HEK293 (cell line): ENCODE measurements around the gene NIPBL.

Experiments used
- PRDM1 ChIP-seq: fragments of 450-650 bp; formaldehyde crosslinking; IDR thresholded peaks from 2 replicates; pipeline ENCODE4; 2016; ENCODE audit warnings: missing biosample characterization, missing genetic modification characterization
- TRIM28 ChIP-seq: IDR thresholded peaks from 2 replicates; pipeline ENCODE4 v1.6.1; 2011; ENCODE audit warnings: low read length, control low read depth, borderline replicate concordance
- YY2 ChIP-seq: fragments of 450-650 bp; formaldehyde crosslinking; IDR thresholded peaks from 2 replicates; pipeline ENCODE4 v1.5.1; 2016; ENCODE audit warnings: missing biosample characterization, missing genetic modification characterization
- ZBTB17 ChIP-seq: fragments of 450-650 bp; formaldehyde crosslinking; IDR thresholded peaks from 2 replicates; pipeline ENCODE4 v1.5.1; 2016; ENCODE audit warnings: missing biosample characterization, missing genetic modification characterization
- ZBTB48 ChIP-seq: fragments of 450-650 bp; formaldehyde crosslinking; IDR thresholded peaks from 2 replicates; pipeline ENCODE4 v1.5.1; 2016; ENCODE audit warnings: missing biosample characterization, missing genetic modification characterization
- ZFP3 ChIP-seq: fragments of 450-650 bp; formaldehyde crosslinking; IDR thresholded peaks from 2 replicates; pipeline ENCODE4 v1.5.1; 2016; ENCODE audit warnings: low read depth, missing biosample characterization, missing genetic modification characterization
- ZNF10 ChIP-seq: fragments of 450-650 bp; formaldehyde crosslinking; IDR thresholded peaks from 2 replicates; pipeline ENCODE4 v1.5.1; 2017; ENCODE audit warnings: missing biosample characterization, missing genetic modification characterization
- ZNF18 ChIP-seq: fragments of 450-650 bp; formaldehyde crosslinking; IDR thresholded peaks from 2 replicates; pipeline ENCODE4 v1.5.1; 2016; ENCODE audit warnings: missing biosample characterization, missing genetic modification characterization
- ZNF2 ChIP-seq: fragments of 450-650 bp; formaldehyde crosslinking; IDR thresholded peaks from 2 replicates; pipeline ENCODE4 v1.5.1; 2016; ENCODE audit warnings: missing biosample characterization, missing genetic modification characterization
- ZNF311 ChIP-seq: fragments of 450-650 bp; formaldehyde crosslinking; IDR thresholded peaks from 2 replicates; pipeline ENCODE4 v1.5.1; 2017; ENCODE audit warnings: missing biosample characterization, missing genetic modification characterization, borderline replicate concordance
- ZNF391 ChIP-seq: fragments of 450-650 bp; formaldehyde crosslinking; IDR thresholded peaks from 2 replicates; pipeline ENCODE4 v1.5.1; 2016; ENCODE audit warnings: low read depth, missing biosample characterization, missing genetic modification characterization, borderline replicate concordance
- ZNF394 ChIP-seq: fragments of 450-650 bp; formaldehyde crosslinking; IDR thresholded peaks from 2 replicates; pipeline ENCODE4 v1.5.1; 2016; ENCODE audit warnings: missing biosample characterization, missing genetic modification characterization, mild to moderate bottlenecking, moderate library complexity, borderline replicate concordance
- ZNF398 ChIP-seq: fragments of 450-650 bp; formaldehyde crosslinking; IDR thresholded peaks from 2 replicates; pipeline ENCODE4 v1.5.1; 2017; ENCODE audit warnings: missing biosample characterization, missing genetic modification characterization
- ZNF416 ChIP-seq: fragments of 450-650 bp; formaldehyde crosslinking; IDR thresholded peaks from 2 replicates; pipeline ENCODE4 v1.5.1; 2016; ENCODE audit warnings: missing biosample characterization, missing genetic modification characterization
- ZNF48 ChIP-seq: fragments of 450-650 bp; formaldehyde crosslinking; IDR thresholded peaks from 2 replicates; pipeline ENCODE4 v1.5.1; 2016; ENCODE audit warnings: missing biosample characterization, missing genetic modification characterization
- ZNF488 ChIP-seq: fragments of 450-650 bp; formaldehyde crosslinking; IDR thresholded peaks from 2 replicates; pipeline ENCODE4 v1.5.1; 2016; ENCODE audit warnings: missing biosample characterization, missing genetic modification characterization
- ZNF560 ChIP-seq: fragments of 450-650 bp; formaldehyde crosslinking; IDR thresholded peaks from 2 replicates; pipeline ENCODE4 v1.5.1; 2017; ENCODE audit warnings: missing biosample characterization, missing genetic modification characterization, borderline replicate concordance
- ZNF596 ChIP-seq: fragments of 450-650 bp; IDR thresholded peaks from 2 replicates; pipeline ENCODE4 v1.5.0; 2018; ENCODE audit warnings: missing biosample characterization, mild to moderate bottlenecking, missing genetic modification characterization, moderate library complexity
- ZNF645 ChIP-seq: fragments of 450-650 bp; formaldehyde crosslinking; IDR thresholded peaks from 2 replicates; pipeline ENCODE4; 2016; ENCODE audit warnings: missing biosample characterization, missing genetic modification characterization
- ZNF670 ChIP-seq: fragments of 450-650 bp; formaldehyde crosslinking; IDR thresholded peaks from 2 replicates; pipeline ENCODE4 v1.5.1; 2016; ENCODE audit warnings: missing biosample characterization, missing genetic modification characterization, low read depth
- ZNF747 ChIP-seq: fragments of 450-650 bp; formaldehyde crosslinking; IDR thresholded peaks from 2 replicates; pipeline ENCODE4 v1.5.1; 2016; ENCODE audit warnings: missing biosample characterization, missing genetic modification characterization
- ZNF776 ChIP-seq: fragments of 450-650 bp; formaldehyde crosslinking; IDR thresholded peaks from 2 replicates; pipeline ENCODE4 v1.5.0; 2017; ENCODE audit warnings: missing biosample characterization, missing genetic modification characterization, borderline replicate concordance
- ZNF837 ChIP-seq: fragments of 450-650 bp; formaldehyde crosslinking; IDR thresholded peaks from 2 replicates; pipeline ENCODE4 v1.5.1; 2016; ENCODE audit warnings: missing biosample characterization, missing genetic modification characterization
- TF ChIP-seq, protein P1 (sequence below): fragments of 450-650 bp; formaldehyde crosslinking; IDR thresholded peaks from 2 replicates; pipeline ENCODE4 v1.5.1; 2017; ENCODE audit warnings: missing biosample characterization, missing genetic modification characterization
- TF ChIP-seq, protein P2 (sequence below): fragments of 450-650 bp; formaldehyde crosslinking; IDR thresholded peaks from 2 replicates; pipeline ENCODE4 v1.5.1; 2016; ENCODE audit warnings: missing biosample characterization, missing genetic modification characterization
- TF ChIP-seq, protein P3 (sequence below): fragments of 450-650 bp; formaldehyde crosslinking; IDR thresholded peaks from 2 replicates; pipeline ENCODE4 v1.5.1; 2016; ENCODE audit warnings: missing biosample characterization, missing genetic modification characterization

Gene NIPBL

GRCh38 chr5:36876965-36877666, 547 bp downstream of the NIPBL start (continued):
- no peak for TF ChIP-seq ZNF837
- no peak for TF ChIP-seq ZNF48 (tag by site-specific recombination)
- TF ChIP-seq, protein P1, sequence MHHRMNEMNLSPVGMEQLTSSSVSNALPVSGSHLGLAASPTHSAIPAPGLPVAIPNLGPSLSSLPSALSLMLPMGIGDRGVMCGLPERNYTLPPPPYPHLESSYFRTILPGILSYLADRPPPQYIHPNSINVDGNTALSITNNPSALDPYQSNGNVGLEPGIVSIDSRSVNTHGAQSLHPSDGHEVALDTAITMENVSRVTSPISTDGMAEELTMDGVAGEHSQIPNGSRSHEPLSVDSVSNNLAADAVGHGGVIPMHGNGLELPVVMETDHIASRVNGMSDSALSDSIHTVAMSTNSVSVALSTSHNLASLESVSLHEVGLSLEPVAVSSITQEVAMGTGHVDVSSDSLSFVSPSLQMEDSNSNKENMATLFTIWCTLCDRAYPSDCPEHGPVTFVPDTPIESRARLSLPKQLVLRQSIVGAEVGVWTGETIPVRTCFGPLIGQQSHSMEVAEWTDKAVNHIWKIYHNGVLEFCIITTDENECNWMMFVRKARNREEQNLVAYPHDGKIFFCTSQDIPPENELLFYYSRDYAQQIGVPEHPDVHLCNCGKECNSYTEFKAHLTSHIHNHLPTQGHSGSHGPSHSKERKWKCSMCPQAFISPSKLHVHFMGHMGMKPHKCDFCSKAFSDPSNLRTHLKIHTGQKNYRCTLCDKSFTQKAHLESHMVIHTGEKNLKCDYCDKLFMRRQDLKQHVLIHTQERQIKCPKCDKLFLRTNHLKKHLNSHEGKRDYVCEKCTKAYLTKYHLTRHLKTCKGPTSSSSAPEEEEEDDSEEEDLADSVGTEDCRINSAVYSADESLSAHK (tag by site-specific recombination): no peak
- no peak for TF ChIP-seq YY2
- peak; percentile 68 for TF ChIP-seq ZBTB17 (tag by site-specific recombination)
- no peak for TF ChIP-seq ZNF391 (tag by site-specific recombination)
- TF ChIP-seq ZNF776 (tag by site-specific recombination): no peak
- TF ChIP-seq ZFP3: no peak
- no peak for TF ChIP-seq ZNF596 (tag by site-specific recombination)
- no peak for TF ChIP-seq ZNF747
- TF ChIP-seq, protein P2, sequence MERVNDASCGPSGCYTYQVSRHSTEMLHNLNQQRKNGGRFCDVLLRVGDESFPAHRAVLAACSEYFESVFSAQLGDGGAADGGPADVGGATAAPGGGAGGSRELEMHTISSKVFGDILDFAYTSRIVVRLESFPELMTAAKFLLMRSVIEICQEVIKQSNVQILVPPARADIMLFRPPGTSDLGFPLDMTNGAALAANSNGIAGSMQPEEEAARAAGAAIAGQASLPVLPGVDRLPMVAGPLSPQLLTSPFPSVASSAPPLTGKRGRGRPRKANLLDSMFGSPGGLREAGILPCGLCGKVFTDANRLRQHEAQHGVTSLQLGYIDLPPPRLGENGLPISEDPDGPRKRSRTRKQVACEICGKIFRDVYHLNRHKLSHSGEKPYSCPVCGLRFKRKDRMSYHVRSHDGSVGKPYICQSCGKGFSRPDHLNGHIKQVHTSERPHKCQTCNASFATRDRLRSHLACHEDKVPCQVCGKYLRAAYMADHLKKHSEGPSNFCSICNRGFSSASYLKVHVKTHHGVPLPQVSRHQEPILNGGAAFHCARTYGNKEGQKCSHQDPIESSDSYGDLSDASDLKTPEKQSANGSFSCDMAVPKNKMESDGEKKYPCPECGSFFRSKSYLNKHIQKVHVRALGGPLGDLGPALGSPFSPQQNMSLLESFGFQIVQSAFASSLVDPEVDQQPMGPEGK (tag by site-specific recombination): peak; percentile 56
- peak; percentile 97 for TF ChIP-seq PRDM1 (tag by site-specific recombination)
- TF ChIP-seq ZBTB48 (tag by site-specific recombination): no peak; the same call in 1 of the 2 replicates
- TF ChIP-seq TRIM28: no peak
- TF ChIP-seq ZNF10 (tag by site-specific recombination): no peak
- peak; percentile 81 for TF ChIP-seq ZNF2 (tag by site-specific recombination)
- TF ChIP-seq ZNF18: no peak
- TF ChIP-seq, protein P3, sequence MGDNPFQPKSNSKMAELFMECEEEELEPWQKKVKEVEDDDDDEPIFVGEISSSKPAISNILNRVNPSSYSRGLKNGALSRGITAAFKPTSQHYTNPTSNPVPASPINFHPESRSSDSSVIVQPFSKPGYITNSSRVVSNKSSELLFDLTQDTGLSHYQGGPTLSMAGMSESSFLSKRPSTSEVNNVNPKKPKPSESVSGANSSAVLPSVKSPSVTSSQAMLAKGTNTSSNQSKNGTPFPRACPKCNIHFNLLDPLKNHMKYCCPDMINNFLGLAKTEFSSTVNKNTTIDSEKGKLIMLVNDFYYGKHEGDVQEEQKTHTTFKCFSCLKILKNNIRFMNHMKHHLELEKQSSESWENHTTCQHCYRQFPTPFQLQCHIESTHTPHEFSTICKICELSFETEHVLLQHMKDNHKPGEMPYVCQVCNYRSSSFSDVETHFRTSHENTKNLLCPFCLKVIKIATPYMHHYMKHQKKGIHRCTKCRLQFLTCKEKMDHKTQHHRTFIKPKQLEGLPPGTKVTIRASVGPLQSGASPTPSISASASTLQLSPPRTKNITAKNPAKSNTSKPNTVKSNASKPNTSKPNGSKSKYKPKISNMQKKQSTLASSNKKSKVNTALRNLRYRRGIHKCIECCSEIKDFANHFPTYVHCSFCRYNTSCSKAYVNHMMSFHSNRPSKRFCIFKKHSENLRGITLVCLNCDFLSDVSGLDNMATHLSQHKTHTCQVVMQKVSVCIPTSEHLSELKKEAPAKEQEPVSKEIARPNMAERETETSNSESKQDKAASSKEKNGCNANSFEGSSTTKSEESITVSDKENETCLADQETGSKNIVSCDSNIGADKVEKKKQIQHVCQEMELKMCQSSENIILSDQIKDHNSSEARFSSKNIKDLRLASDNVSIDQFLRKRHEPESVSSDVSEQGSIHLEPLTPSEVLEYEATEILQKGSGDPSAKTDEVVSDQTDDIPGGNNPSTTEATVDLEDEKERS: no peak
- TF ChIP-seq ZNF398 (tag by site-specific recombination): peak; percentile 4; the same call in 1 of the 2 replicates
- no peak for TF ChIP-seq ZNF560 (tag by site-specific recombination)
- no peak for TF ChIP-seq ZNF488 (tag by site-specific recombination)
- TF ChIP-seq ZNF394 (tag by site-specific recombination): peak; percentile 58; the same call in 1 of the 2 replicates
- TF ChIP-seq ZNF416: no peak
- no peak for TF ChIP-seq ZNF645 (tag by site-specific recombination)
- TF ChIP-seq ZNF670 (tag by site-specific recombination): no peak
- TF ChIP-seq ZNF311: no peak
